HL-60 (cell line): ENCODE results near the gene DBP.

Experiments used
- CTCF ChIP-seq: IDR thresholded peaks from one replicate; pipeline ENCODE4 v1.5.1; 2011; ENCODE audit warnings: low read length, control low read depth, inconsistent platforms; ENCODE audit not compliant: insufficient read depth
- POLR2AphosphoS5 ChIP-seq: IDR thresholded peaks from 2 replicates; pipeline ENCODE4 v1.6.1; 2012; ENCODE audit warnings: low read depth
- REST ChIP-seq: IDR thresholded peaks from 2 replicates; pipeline ENCODE4 v1.6.1; 2012; ENCODE audit warnings: low read depth; ENCODE audit not compliant: insufficient replicate concordance

DNA sequence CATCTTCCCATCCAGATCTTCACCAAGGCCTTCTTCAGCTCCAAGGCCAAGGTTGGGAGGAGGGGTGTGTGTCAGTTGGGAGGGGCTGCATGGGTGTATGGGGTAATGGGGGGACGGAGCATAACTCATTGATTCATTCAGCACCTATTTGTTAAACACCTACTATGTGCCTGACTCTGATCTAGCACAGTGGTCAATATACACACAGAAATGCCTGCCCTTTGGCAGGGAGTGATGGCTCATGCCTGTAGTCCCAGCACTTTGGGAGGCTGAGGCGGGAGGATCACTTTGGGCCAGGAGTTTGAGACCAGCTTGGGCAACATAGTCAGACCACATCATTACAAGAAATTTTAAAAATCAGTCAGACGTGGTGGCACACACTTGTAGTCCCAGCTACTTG is 49.8 kb downstream of the DBP start:
- TF ChIP-seq CTCF, result no peak
- no peak for TF ChIP-seq POLR2AphosphoS5
- no peak for TF ChIP-seq REST
